SK-N-SH treated with all-trans-retinoic acid at 6 μM for 48 hours (cell line): ENCODE results near the gene RFNG.

ENCODE experiments used
- ARNTL ChIP-seq: fragments of 450-650 bp; formaldehyde crosslinking; IDR thresholded peaks from 2 replicates; pipeline ENCODE4 v1.5.0; 2020; ENCODE audit warnings: low read depth, mild to moderate bottlenecking, moderate library complexity, borderline replicate concordance
- CREB5 ChIP-seq: fragments of 250-450 bp; sonication (Bioruptor Pico); IDR thresholded peaks from 2 replicates; pipeline ENCODE4 v1.5.1; 2020; ENCODE audit warnings: low read depth, mild to moderate bottlenecking, moderate library complexity
- CSDC2 ChIP-seq: fragments of 250-450 bp; sonication (Bioruptor Pico); IDR thresholded peaks from 2 replicates; pipeline ENCODE4 v1.5.0; 2020; ENCODE audit warnings: mild to moderate bottlenecking, moderate library complexity
- CSRNP3 ChIP-seq: fragments of 250-450 bp; sonication (Bioruptor Pico); IDR thresholded peaks from 2 replicates; pipeline ENCODE4 v1.5.1; 2021; ENCODE audit warnings: mild to moderate bottlenecking, moderate library complexity
- OSR1 ChIP-seq: fragments of 250-450 bp; sonication (Bioruptor Pico); IDR thresholded peaks from 2 replicates; pipeline ENCODE4 v1.8.0; 2022; ENCODE audit warnings: moderate library complexity, mild to moderate bottlenecking, inconsistent platforms
- PATZ1 ChIP-seq: fragments of 250-450 bp; sonication (Bioruptor Pico); IDR thresholded peaks from 2 replicates; pipeline ENCODE4 v1.8.0; 2020; ENCODE audit warnings: mild to moderate bottlenecking, moderate library complexity, borderline replicate concordance
- PPARA ChIP-seq: fragments of 250-450 bp; sonication (Bioruptor Pico); IDR thresholded peaks from 2 replicates; pipeline ENCODE4 v1.5.0; 2020; ENCODE audit warnings: mild to moderate bottlenecking, borderline replicate concordance
- SNAI2 ChIP-seq: fragments of 250-450 bp; sonication (Bioruptor Pico); IDR thresholded peaks from 2 replicates; pipeline ENCODE4 v1.5.0; 2020; ENCODE audit warnings: mild to moderate bottlenecking, moderate library complexity
- TCF4 ChIP-seq: fragments of 250-450 bp; sonication (Bioruptor Pico); IDR thresholded peaks from 2 replicates; pipeline ENCODE4 v1.8.0; 2021; ENCODE audit warnings: mild to moderate bottlenecking, moderate library complexity, borderline replicate concordance
- TOX ChIP-seq: fragments of 250-450 bp; sonication (Bioruptor Pico); IDR thresholded peaks from 2 replicates; pipeline ENCODE4 v1.8.0; 2021; ENCODE audit warnings: mild to moderate bottlenecking, moderate library complexity, borderline replicate concordance
- ZC3H10 ChIP-seq: fragments of 250-450 bp; sonication (Bioruptor Pico); IDR thresholded peaks from 2 replicates; pipeline ENCODE4 v1.5.1; 2021; ENCODE audit warnings: mild to moderate bottlenecking, moderate library complexity
- ZFP30 ChIP-seq: fragments of 450-650 bp; formaldehyde crosslinking; IDR thresholded peaks from 2 replicates; pipeline ENCODE4 v1.5.0; 2022; ENCODE audit warnings: mild to moderate bottlenecking, moderate library complexity
- ZNF8 ChIP-seq: fragments of 450-650 bp; formaldehyde crosslinking; IDR thresholded peaks from 2 replicates; pipeline ENCODE4 v1.5.0; 2020; ENCODE audit warnings: mild to moderate bottlenecking, moderate library complexity

GRCh38 chr17:82063424-82064415 is 12.1 kb upstream of the RFNG start:
- TF ChIP-seq ZNF8 (CRISPR knock-in tag), result no peak
- TF ChIP-seq TOX (CRISPR knock-in tag), result no peak
- TF ChIP-seq PPARA, result no peak
- TF ChIP-seq OSR1, result no peak
- no peak for TF ChIP-seq TCF4 (CRISPR knock-in tag)
- TF ChIP-seq CSRNP3 (CRISPR knock-in tag), result no peak
- TF ChIP-seq CREB5, result no peak
- no peak for TF ChIP-seq PATZ1 (CRISPR knock-in tag)
- no peak for TF ChIP-seq CSDC2 (CRISPR knock-in tag)
- TF ChIP-seq ARNTL (CRISPR knock-in tag), result no peak
- no peak for TF ChIP-seq ZC3H10 (CRISPR knock-in tag)
- no peak for TF ChIP-seq ZFP30 (CRISPR knock-in tag)
- TF ChIP-seq SNAI2, result no peak
